Adrenal gland (tissue), 12 donors: ENCODE data around the gene TIMM44. TPM values are rescaled to one million over a fixed set of nuclear protein-coding genes. Genes with fewer than 3 reads are reported as not detected.

Experiments used
- DNase-seq, 7 donors: peaks; one replicate each; pipeline ENCODE4 v3.0.0-alpha.2; 2019 to 2020
- H3K27ac ChIP-seq, 5 donors: fragments of 200-600 bp; sonication (generic) in 4 of 5; 1 replicate in 3 of 5; 2 replicates in 2 of 5; pipeline versions ENCODE4 v1.5.1 to v1.8.0; 2016 to 2020; ENCODE audit warnings: mild to moderate bottlenecking in 1 of 5
- H3K27me3 ChIP-seq: fragments of 200-600 bp; 2 replicates; pipeline ENCODE4 v1.8.0; 2021
- H3K36me3 ChIP-seq, 2 donors: fragments of 200-600 bp; replicated peaks in 1 of 2; 1 replicate in 1 of 2; 2 replicates in 1 of 2; pipeline versions ENCODE4 v1.5.1 to v1.8.0; 2018 to 2022
- H3K4me1 ChIP-seq, 2 donors: fragments of 200-600 bp; replicated peaks in 1 of 2; 1 replicate in 1 of 2; 2 replicates in 1 of 2; pipeline versions ENCODE4 v1.5.1 to v1.8.0; 2018 to 2021
- H3K4me3 ChIP-seq, 4 donors: fragments of 200-600 bp; sonication (generic) in 3 of 4; one replicate each; pipeline ENCODE4 v1.5.1; 2016 to 2018
- H3K9me3 ChIP-seq, 3 donors: fragments of 200-600 bp; sonication (generic) in 1 of 3; replicated peaks in 1 of 3; 1 replicate in 2 of 3; 2 replicates in 1 of 3; pipeline versions ENCODE4 v1.5.1 to v1.8.0; 2016 to 2021
- POLR2A ChIP-seq, 2 donors: fragments of 450-650 bp; IDR thresholded peaks; one replicate each; pipeline ENCODE4 v1.6.1; 2017; ENCODE audit warnings: antibody characterized with exemption in 2 of 2, mild to moderate bottlenecking in 2 of 2, moderate library complexity in 1 of 2
- WGBS, 4 donors: extraction: QIAGEN DNeasy Blood & Tissue Kit in 2 of 4; methylation state at CpG; one replicate each; pipeline versions ENCODE4 v1.1.5 to v1.1.7; 2013 to 2017; 5-methylcytosine and 5-hydroxymethylcytosine counted together
- intact Hi-C, 2 donors: fragments of 100-400 bp; cut with DNase I; formaldehyde crosslinking; loops; one replicate each; pipeline versions ENCODE4 v1.14.1 to v1.15.0; 2022 to 2023
- polyA plus RNA-seq, 3 donors: library from polyadenylated mRNA; stranded (reverse); fragments of 200-250 nt in 2 of 3; fragments of 350-450 nt in 1 of 3; fragmentation: Illumina TruSeq in 1 of 3; extraction: RNeasy Lipid Tissue Mini Kit (QIAGEN cat#74804) in 1 of 3; gene quantifications; one replicate each; pipeline ENCODE4 v1.2.3, GENCODE V29; 2013 to 2014
- total RNA-seq, 9 donors: library from RNA; depleted of rRNA in 4 of 9; stranded (reverse); fragments of >200 nt in 4 of 9; fragments of 120-200 nt in 1 of 9; fragmentation: NEBNext Ultra II Directional in 1 of 9; extraction: Animal tissue kit (Norgen Biotek cat#: 25700) in 1 of 9; gene quantifications; one replicate each; pipeline versions ENCODE4 v1.1.0 to v1.2.4, GENCODE V29; 2013 to 2023
- TF ChIP-seq, protein P1 (sequence below), 6 experiments: fragments of 450-650 bp in 4 of 6; fragments of 200-600 bp in 2 of 6; sonication (generic) in 1 of 6; IDR thresholded peaks; 1 replicate in 5 of 6; 2 replicates in 1 of 6; pipeline versions ENCODE4 v1.5.1 to v1.8.0; 2016 to 2021; ENCODE audit warnings: antibody characterized with exemption in 6 of 6, mild to moderate bottlenecking in 2 of 6, moderate library complexity in 1 of 6
- donor health status: healthy with polysubstance abuse.
- donor health status: Bipolar disorder and iron deficiency.
- donor health status: DM: yes; HTN: yes; CAD: no.
- donor health status: DM: no; HTN: no; CAD: no.
- donor health status: DM: no; HTN: no; CAD: no.
- donor health status: DM: yes; HTN: yes; CAD: no.

TIMM44 gene
- total and polyA plus RNA-seq, 12 donors = 48.1 to 218 (median 60.8) TPM

DNA sequence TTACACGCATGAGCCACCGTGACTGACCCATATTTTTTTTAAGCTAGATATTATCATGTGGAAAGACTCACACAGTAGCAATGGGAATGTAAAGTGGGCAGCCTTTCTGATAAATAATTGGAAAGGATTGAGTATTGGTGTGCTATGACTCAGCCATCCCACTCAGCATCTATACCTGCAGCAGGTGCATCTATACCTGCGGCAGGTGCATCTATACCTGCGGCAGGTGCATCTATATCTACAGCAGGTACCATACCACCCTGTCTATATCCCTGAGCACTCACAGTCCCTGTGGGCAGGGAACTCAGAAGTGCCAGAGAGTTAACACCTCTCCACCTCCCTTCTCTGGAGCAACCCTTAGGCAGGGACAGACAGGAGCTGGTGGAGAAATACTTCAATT is 60.4 kb downstream of the TIMM44 start:
- no peak for DNase-seq
- H3K4me3 ChIP-seq = no peak overlapping the region
- H3K36me3 ChIP-seq = no peaks in the 10 kb centered on the region
- no peaks in the 10 kb centered on the region for H3K27me3 ChIP-seq
- TF ChIP-seq, protein P1, sequence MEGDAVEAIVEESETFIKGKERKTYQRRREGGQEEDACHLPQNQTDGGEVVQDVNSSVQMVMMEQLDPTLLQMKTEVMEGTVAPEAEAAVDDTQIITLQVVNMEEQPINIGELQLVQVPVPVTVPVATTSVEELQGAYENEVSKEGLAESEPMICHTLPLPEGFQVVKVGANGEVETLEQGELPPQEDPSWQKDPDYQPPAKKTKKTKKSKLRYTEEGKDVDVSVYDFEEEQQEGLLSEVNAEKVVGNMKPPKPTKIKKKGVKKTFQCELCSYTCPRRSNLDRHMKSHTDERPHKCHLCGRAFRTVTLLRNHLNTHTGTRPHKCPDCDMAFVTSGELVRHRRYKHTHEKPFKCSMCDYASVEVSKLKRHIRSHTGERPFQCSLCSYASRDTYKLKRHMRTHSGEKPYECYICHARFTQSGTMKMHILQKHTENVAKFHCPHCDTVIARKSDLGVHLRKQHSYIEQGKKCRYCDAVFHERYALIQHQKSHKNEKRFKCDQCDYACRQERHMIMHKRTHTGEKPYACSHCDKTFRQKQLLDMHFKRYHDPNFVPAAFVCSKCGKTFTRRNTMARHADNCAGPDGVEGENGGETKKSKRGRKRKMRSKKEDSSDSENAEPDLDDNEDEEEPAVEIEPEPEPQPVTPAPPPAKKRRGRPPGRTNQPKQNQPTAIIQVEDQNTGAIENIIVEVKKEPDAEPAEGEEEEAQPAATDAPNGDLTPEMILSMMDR (IDR thresholded peaks at IDR 0.05) = no peak
- no peak for TF ChIP-seq POLR2A (IDR thresholded peaks at IDR 0.05)
- 68 to 80% (median 74%) methylated on average over 4 of the region's 4 CpGs for WGBS, 4 donors
- no peaks in the 10 kb centered on the region for H3K9me3 ChIP-seq
- no peak overlapping the region for H3K27ac ChIP-seq
- H3K4me1 ChIP-seq = peaks cover 0 to 1% of the 10 kb centered on the region in 2 donors
- intact Hi-C loops = no loop called here

DNA sequence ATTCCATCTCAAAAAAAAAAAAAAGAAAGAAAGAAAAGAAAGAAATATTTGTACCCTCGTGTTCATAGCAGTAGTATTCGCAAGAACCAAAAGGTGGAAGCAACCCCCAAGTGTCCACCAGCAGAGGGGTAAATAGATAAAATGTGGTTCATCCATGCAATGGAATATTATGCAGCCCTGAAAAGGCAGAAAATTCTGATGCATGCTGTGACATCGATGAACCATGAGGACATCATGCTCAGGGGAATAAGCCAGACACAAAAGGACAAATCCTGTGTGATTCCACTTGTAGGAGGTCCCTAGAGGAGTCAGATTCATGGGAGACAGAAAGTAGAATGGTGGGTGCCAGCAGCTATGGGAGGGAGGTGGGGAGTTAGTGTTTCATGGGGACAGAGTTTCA is 61.6 kb downstream of the TIMM44 start:
- H3K27ac ChIP-seq = no peak overlapping the region
- H3K9me3 ChIP-seq = no peaks in the 10 kb centered on the region
- no peak for DNase-seq
- intact Hi-C loops = no loop called here
- WGBS, 4 donors = 83 to 88% (median 85%) methylated on average over 3 of the region's 3 CpGs
- H3K4me1 ChIP-seq = no peaks in the 10 kb centered on the region
- H3K27me3 ChIP-seq = no peaks in the 10 kb centered on the region
- no peak overlapping the region for H3K4me3 ChIP-seq
- H3K36me3 ChIP-seq = no peaks in the 10 kb centered on the region
- no peak for TF ChIP-seq POLR2A (IDR thresholded peaks at IDR 0.05)
- TF ChIP-seq, protein P1 (IDR thresholded peaks at IDR 0.05) = no peak

DNA sequence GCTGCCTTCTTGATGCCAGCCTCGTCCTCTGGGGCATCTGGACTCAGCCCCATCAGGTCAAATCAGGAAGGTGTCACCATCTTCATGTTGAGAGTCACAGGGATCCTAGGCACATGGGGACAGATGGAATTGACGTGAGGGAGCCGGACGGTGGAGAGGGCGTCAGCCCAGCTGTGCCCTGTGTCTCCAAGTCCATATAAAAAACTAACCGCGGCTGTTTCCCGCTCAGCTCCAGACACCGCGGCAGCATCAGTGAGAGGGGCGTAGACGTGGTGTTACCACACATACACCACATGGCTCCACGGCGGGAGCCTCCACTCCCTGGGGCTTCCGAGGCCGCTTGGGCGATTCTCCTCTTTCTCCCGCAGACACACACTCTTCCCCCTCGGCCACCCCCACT is 63.6 kb downstream of the TIMM44 start:
- no peak for DNase-seq
- Histone ChIP-seq H3K36me3 (no peaks in the 10 kb centered on the region), H3K4me3 (no peak overlapping the region), H3K4me1 (no peaks in the 10 kb centered on the region), H3K9me3 (no peaks in the 10 kb centered on the region), H3K27me3 (peaks cover 6% of the 10 kb centered on the region), H3K27ac (no peak overlapping the region)
- intact Hi-C loops = no loop called here
- TF ChIP-seq POLR2A (IDR thresholded peaks at IDR 0.05) = no peak
- TF ChIP-seq, protein P1 (IDR thresholded peaks at IDR 0.05) = no peak
- WGBS, 4 donors = 81 to 87% (median 84%) methylated on average over 19 of the region's 19 CpGs

DNA sequence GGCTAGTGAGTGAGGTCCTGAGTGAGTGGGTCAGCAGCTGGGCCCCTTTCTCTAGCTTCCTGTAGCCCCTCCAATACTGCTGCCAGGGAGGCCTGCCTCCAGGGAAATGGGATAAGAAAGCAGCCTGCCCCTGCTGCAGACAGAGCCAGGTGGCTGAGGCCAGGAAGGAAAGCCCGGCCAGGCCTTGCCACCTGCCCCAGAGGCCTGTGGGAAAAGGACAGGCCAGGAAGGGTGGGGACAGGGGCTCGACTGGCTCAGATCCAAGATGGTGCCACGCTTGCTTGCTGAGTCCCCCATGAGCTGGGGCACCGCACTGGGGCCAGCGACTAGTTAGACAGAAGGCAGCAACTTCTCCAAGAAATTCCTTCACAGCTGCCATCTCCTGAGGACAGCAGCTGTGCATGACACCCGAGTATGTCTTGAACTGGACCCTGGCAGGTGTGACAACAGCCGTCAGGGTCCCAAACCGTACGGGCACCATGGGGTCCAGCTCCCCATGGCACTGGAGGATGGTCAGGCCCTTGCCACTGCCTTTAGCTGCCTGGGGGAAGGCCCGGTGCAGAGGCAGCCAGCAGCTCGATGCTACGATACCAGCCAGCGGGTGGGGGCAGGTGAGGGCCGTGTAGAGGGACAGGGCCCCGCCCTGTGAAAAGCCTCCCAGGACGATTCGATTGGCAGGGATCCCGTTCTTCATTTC is 64.2 kb downstream of the TIMM44 start:
- 63 to 71% (median 66%) methylated on average over 13 to 18 of the region's 18 CpGs for WGBS, 4 donors
- no peaks in the 10 kb centered on the region for H3K36me3 ChIP-seq
- no peak overlapping the region for H3K27ac ChIP-seq
- no peaks in the 10 kb centered on the region for H3K9me3 ChIP-seq
- H3K4me1 ChIP-seq = no peaks in the 10 kb centered on the region
- no peak overlapping the region for H3K4me3 ChIP-seq
- intact Hi-C loops = no loop called here
- TF ChIP-seq, protein P1 (IDR thresholded peaks at IDR 0.05) = no peak
- TF ChIP-seq POLR2A (IDR thresholded peaks at IDR 0.05) = no peak
- peaks cover 11% of the 10 kb centered on the region for H3K27me3 ChIP-seq
- no peak for DNase-seq
